NT2/D1 (cell line): ENCODE results near the gene TPK1.
"Not testable (repeated sequence)": the region's sequence is repeated elsewhere in the genome, so short reads cannot be mapped to it uniquely, and the experiment has no call there.

Experiments
- DNase-seq: peaks from one replicate; pipeline ENCODE4 v3.0.0-alpha.2; 2011; ENCODE audit warnings: low read depth, low spot score
- H3K27me3 ChIP-seq: 2 replicates; pipeline ENCODE4 v1.6.0; 2011; ENCODE audit warnings: mild to moderate bottlenecking; ENCODE audit not compliant: insufficient read length, insufficient read depth
- H3K36me3 ChIP-seq: 2 replicates; pipeline ENCODE4 v1.6.1; 2011; ENCODE audit warnings: mild to moderate bottlenecking, low read length, mixed read lengths; ENCODE audit not compliant: insufficient read depth, insufficient read length
- H3K4me1 ChIP-seq: 2 replicates; pipeline ENCODE4 v1.5.1; 2011; ENCODE audit not compliant: insufficient read depth, insufficient read length
- H3K4me3 ChIP-seq: 2 replicates; pipeline ENCODE4 v1.5.1; 2011; ENCODE audit warnings: low read depth; ENCODE audit not compliant: insufficient read length
- H3K9ac ChIP-seq: 2 replicates; pipeline ENCODE4 v1.6.0; 2011; ENCODE audit warnings: low read depth; ENCODE audit not compliant: insufficient read length
- H3K9me3 ChIP-seq: 2 replicates; pipeline ENCODE4 v1.5.1; 2011; ENCODE audit warnings: mild to moderate bottlenecking, low read length; ENCODE audit not compliant: insufficient read depth
- SUZ12 ChIP-seq: IDR thresholded peaks from 2 replicates; pipeline ENCODE4 v1.6.1; 2011; ENCODE audit not compliant: insufficient read length, insufficient read depth; ENCODE audit errors: extremely low read depth
- YY1 ChIP-seq: IDR thresholded peaks from 2 replicates; pipeline ENCODE4 v1.6.1; 2011; ENCODE audit not compliant: insufficient read length, insufficient read depth
- ZNF274 ChIP-seq: IDR thresholded peaks from 2 replicates; pipeline ENCODE4 v1.6.1; 2011; ENCODE audit warnings: mild to moderate bottlenecking, low read depth, low read length

Gene TPK1

GRCh38 chr7:144428431-144428830 lies 407.4 kb downstream of the TPK1 start:
- Histone ChIP-seq H3K27me3 (no peaks in the 10 kb centered on the region), H3K9ac (no peak overlapping the region), H3K4me3 (no peak overlapping the region), H3K4me1 (no peaks in the 10 kb centered on the region), H3K36me3 (no peaks in the 10 kb centered on the region), H3K9me3 (peaks cover 32% of the 10 kb centered on the region; the same call in 1 of the 2 replicates)
- no peak for DNase-seq
- TF ChIP-seq SUZ12, result no peak
- no peak for TF ChIP-seq YY1
- TF ChIP-seq ZNF274, result no peak

DNA sequence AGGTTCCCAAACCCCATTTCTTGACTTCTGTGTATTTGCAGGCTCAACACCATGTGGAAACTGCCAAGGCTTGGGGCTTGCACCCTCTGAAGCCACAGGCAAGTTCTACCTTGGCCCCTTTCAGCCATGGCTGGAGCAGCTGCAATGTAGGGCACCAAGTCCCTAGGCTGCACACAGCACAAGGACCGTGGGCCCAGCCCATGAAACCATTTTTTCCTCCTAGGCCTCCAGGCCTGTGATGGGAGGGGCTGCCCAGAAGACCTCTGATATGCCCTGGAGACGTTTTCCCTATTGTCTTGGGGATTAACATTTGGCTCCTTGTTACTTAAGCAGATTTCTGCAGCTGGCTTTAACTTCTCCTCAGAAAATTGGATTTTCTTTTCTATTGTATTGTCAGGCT lies 408.3 kb downstream of the TPK1 start:
- H3K4me1 ChIP-seq, H3K4me3 ChIP-seq, DNase-seq: not testable (repeated sequence)

DNA sequence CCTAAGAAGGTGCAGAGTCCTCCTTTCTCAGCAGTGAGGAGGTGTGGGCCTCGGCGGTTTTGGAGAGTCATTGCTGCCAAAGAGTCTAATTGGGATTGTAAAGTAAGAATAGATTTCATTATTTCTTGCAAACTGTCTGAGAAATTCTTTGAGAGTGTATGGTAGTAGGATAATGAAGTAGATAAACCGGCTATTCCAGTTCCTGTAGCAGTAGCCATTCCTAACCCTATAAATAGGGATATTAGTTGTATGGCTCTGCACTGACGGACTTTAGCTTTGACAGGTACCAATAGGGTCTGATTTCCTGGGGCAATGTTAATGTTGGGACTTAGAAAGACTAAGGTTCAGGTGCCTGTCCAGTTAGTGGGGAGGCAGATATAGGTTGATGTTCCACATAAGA lies 416.9 kb downstream of the TPK1 start:
- H3K27me3 ChIP-seq, H3K36me3 ChIP-seq, H3K4me3 ChIP-seq, H3K4me1 ChIP-seq, H3K9ac ChIP-seq, DNase-seq, H3K9me3 ChIP-seq: not testable (repeated sequence)

More for the DNA sequence above, 408.3 kb downstream of the TPK1 start:
- not testable (repeated sequence) for H3K36me3 ChIP-seq, H3K9ac ChIP-seq, H3K27me3 ChIP-seq
- peaks cover 32% of the 10 kb centered on the region; the same call in 1 of the 2 replicates for H3K9me3 ChIP-seq

- no peaks in the 10 kb centered on the region for H3K36me3 ChIP-seq
- DNase-seq, result no peak
- H3K4me3 ChIP-seq, result no peak overlapping the region
- no peaks in the 10 kb centered on the region for H3K27me3 ChIP-seq
- no peak overlapping the region for H3K9ac ChIP-seq
- no peaks in the 10 kb centered on the region for H3K4me1 ChIP-seq
- no peak for TF ChIP-seq ZNF274
- no peak for TF ChIP-seq SUZ12
- TF ChIP-seq YY1, result no peak
- no peaks in the 10 kb centered on the region; the same call in 1 of the 2 replicates for H3K9me3 ChIP-seq
Observed at GRCh38 chr7:144416341-144416740, 419.5 kb downstream of the TPK1 start.

GRCh38 chr7:144415858-144416257 lies 420.0 kb downstream of the TPK1 start:
- no peak for DNase-seq
- TF ChIP-seq YY1, result no peak
- no peak for TF ChIP-seq ZNF274
- no peak for TF ChIP-seq SUZ12
- no peaks in the 10 kb centered on the region; the same call in 1 of the 2 replicates for H3K9me3 ChIP-seq
- H3K4me1 ChIP-seq, result no peaks in the 10 kb centered on the region
- no peaks in the 10 kb centered on the region for H3K27me3 ChIP-seq
- no peak overlapping the region for H3K9ac ChIP-seq
- no peaks in the 10 kb centered on the region for H3K36me3 ChIP-seq
- H3K4me3 ChIP-seq, result no peak overlapping the region

DNA sequence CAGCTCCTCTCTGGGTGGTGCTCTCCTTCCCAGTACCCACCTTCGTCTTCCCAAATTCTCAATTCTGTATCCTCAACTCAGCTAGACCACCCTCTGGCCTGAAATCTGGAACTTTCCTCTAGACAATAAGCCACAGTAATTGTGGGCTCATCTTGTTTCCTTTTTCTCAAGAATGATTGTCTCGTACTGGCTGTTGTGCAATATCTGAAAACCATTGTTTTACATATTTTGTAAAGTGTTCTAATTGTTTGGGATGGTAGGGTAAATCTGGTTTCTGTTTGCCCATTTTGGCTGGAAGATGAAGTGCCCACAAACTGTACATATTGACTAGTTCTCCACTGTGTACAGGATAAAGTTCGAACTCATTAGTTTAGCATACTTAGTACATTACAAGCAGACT lies 421.0 kb downstream of the TPK1 start:
- no peaks in the 10 kb centered on the region for H3K4me1 ChIP-seq
- DNase-seq, result no peak
- no peak for TF ChIP-seq ZNF274
- TF ChIP-seq SUZ12, result no peak
- no peak for TF ChIP-seq YY1
- no peak overlapping the region for H3K4me3 ChIP-seq
- no peaks in the 10 kb centered on the region for H3K36me3 ChIP-seq
- no peaks in the 10 kb centered on the region; the same call in 1 of the 2 replicates for H3K9me3 ChIP-seq
- H3K9ac ChIP-seq, result no peak overlapping the region
- H3K27me3 ChIP-seq, result no peaks in the 10 kb centered on the region

- Histone ChIP-seq H3K4me3 (no peak overlapping the region), H3K9ac (no peak overlapping the region), H3K36me3 (no peaks in the 10 kb centered on the region), H3K4me1 (no peaks in the 10 kb centered on the region), H3K9me3 (no peaks in the 10 kb centered on the region), H3K27me3 (no peaks in the 10 kb centered on the region)
- no peak for DNase-seq
- TF ChIP-seq ZNF274, result no peak
- no peak for TF ChIP-seq SUZ12
- no peak for TF ChIP-seq YY1
Observed at GRCh38 chr7:144410441-144410840, 425.4 kb downstream of the TPK1 start.

GRCh38 chr7:144408121-144408520 lies 427.7 kb downstream of the TPK1 start:
- no peak overlapping the region for H3K9ac ChIP-seq
- TF ChIP-seq ZNF274 (no peak), YY1 (no peak), SUZ12 (no peak)
- DNase-seq, result no peak
- no peaks in the 10 kb centered on the region for H3K27me3 ChIP-seq
- H3K4me1 ChIP-seq, result no peaks in the 10 kb centered on the region
- H3K36me3 ChIP-seq, result no peaks in the 10 kb centered on the region
- H3K4me3 ChIP-seq, result no peak overlapping the region
- no peaks in the 10 kb centered on the region for H3K9me3 ChIP-seq
